GM19438 (cell line): ENCODE results near the gene TLR9.
"Not testable (repeated sequence)": the region's sequence is repeated elsewhere in the genome, so short reads cannot be mapped to it uniquely, and the experiment has no call there.

Source experiments
- ATAC-seq: cut with Tn5 transposase; IDR thresholded peaks from one replicate; pipeline ENCODE4 v1.9.1; 2021; ENCODE audit warnings: low read depth; ENCODE audit not compliant: unreplicated experiment

The TLR9 gene

DNA sequence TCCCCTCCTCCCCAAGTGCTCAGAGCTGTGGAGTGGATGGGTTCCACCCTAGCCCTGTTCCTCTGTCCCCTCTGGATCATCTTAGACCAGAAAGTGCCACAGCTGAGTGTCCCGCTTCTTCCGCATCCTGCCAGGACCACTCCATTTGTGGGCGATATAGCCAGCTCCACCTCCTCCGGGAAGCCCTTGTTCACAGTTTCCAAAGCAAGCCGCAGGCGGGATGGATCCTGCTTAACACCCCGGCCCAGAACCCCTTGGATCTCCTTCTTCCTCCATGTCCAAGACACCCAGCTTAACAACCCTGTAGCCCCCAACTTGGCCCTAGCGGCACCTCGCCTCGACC is 28.0 kb downstream of the TLR9 start:
- no peak for ATAC-seq

DNA sequence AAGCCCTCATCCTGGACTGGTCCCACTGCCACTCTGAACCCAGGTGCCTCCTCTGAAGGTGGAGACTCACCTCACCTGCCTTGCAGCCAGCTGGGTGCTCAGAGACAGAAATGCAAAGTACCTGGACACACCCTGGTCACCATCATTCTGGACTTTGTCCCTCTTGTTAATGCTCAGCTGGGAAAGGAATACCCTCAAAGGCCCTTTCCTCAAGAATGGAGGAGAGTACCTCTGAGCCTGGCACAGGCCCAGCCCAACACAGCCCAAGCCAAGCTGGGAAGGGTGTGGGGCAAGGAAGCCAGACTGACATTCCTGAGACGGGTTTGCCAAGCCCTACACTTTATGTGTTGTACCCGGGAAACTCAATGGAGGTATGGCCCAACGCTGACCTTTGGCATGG is 28.5 kb downstream of the TLR9 start:
- no peak for ATAC-seq

DNA sequence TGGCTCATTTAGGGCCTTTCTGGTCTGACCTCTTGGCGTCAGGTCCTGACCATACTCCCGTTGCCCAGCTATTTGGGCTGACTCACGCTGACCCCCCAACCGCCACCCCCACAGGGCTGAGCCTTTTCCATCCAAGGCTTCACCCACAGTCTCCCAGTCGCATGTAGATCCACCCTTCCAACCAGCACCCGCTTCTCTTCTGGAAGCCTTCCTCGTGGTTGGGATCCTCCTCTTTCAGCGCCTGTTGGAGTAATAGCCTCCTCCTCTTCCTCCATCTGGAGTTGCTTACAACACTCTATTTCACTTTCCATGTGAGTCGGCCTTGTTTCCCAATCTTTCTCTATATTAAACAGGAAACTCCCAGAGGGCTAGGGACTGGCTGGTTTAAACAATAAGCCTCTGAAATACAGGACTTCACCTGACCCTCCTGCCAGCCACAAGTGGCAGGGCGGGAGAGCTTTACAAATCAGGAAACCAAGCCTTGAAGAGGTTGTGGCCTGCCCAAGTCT is 29.6 kb downstream of the TLR9 start:
- no peak for ATAC-seq

DNA sequence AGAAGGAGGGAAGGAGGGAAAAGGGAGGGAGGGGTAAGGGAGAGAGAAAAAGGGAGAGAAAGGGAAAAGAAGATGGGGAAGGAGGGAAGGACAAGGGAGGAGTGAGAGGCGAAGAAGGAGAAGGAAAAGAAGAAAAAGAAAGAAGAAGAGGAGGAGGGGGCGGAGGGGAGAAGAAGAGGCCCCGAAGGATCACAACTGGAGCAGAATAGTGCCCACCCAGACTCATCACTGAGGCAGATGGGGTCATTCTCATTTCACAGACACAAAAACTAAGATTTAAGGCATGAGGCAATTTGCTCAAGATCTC is 30.2 kb downstream of the TLR9 start:
- ATAC-seq, result no peak

DNA sequence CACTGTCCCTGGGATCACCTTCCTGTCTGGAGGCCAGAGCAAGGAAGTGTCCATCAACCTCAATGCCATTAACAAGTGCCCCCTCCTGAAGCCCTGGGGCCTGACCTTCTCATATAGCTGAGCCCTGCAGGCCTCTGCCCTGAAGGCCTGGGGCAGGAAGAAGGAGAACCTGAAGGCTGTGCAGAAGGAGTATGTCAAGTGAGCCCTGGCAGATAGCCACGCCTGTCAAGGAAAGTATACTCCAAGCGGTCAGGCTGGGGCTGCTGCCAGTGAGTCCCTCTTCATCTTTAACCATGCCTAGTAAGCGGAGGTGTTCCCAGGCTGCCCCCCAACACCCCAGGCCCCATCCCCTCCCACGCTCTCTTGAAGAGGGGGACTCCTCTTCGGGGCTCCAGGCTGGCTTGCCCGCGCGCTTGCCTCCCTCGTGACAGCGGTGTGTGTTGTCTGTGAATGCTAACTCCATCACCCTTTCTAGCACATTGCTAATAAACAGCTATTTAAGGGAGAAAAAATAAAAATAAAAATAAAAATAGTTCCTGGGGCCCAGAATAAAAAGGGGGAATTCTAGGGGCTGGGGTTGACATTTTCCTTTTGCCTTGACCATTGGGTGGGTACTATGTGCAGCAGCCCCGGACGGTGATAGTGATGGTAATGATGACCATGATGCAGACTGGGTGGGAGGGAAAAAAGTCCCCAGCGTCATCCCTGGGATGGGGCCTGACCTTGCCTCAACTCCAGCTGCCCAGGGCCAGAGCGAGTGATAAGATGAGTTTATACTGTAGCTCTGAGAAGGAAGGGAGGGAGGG is 30.8 kb downstream of the TLR9 start:
- ATAC-seq, result no peak

DNA sequence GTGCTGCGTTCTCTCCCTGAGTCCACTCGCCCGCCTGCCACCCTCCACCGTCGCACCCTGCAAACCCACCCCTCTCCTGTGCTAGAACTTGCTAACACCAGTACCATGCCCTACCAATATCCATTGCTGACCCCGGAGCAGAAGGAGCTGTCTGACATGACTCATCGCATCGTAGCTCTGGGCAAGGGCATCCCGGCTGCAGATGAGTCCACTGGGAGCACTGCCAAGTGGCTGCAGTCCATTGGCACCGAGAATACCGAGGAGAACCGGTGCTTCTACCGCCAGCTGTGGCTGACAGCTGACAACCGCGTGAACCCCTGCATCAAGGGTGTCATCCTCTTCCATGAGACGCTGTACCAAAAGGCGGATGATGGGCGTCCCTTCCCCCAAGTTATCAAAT is 32.4 kb downstream of the TLR9 start:
- no peak for ATAC-seq

DNA sequence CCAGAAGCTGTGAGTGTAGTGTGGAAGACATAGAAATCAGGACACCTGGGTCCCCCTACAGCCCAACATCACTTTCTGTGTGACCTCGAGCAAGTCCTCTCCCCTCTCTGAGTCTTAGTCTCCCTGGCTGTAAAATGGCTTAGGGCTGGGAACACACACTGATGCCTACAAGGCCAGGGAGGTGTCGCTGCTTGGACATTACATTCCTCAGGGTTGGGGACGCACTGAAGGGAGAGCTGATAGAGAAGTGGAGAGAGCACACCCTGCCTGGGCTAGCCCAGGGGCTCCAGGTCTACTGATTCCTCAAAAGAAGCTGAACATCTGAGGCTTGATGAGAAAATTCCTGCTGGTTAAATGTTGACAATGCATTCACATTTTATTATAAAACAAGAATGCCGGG is 33.8 kb downstream of the TLR9 start:
- ATAC-seq, result no peak

DNA sequence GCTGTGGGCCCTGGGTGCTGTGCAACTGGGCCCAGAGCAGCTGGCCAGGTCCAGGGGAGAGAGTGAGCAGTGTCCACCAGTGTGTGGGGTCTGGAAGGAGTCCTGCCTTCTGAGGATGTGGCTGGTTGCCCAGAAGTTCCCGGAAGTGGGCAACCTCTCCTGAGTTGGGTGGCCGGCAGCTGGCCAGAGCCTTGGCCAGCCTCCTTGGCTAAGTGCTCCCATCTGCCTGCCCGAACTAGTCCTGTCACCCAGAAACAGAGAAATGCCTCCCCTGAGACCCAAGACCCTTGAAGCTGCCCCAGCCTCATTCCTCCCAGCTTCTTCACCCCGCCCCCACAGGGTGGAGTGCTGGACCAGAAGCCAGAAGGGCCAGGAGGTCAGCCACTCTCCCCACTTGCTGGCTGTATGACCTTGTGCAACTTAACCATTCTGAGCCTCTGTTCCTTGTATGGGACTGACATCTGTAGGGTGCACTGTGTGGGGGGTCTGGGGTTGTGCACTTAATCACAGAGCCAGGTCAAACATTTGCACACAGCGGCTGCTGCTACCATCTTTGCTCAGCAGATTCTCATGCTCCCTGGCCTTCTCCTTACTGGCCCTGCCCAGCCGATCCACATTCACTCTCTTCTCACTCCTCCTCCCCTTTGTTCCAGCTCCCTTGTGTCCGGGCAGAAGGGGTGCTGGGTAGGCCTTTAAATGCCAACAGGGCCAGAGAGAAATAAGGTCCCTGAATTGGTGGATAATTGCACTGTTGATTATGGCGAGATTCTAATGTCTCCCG is 35.0 kb downstream of the TLR9 start:
- ATAC-seq, result no peak

DNA sequence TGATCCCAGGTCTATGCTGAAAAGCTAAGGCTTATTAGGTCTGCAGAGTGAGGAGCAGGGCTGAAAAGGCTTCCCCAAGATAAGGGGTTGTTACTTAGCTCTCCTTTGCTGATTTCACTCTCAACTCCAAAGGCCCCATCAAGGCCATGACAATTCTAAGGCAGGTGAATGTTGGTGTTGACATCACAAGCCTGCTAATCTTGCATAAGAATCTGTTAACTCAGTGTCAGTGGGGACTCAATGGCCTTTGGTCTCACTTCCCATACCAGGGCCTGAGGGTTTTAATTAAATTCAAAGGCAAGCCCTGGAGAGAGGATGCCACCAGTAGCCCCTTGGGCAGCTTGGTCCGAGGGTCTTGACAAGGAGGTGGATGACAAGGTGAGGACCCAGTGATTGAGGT is 36.9 kb downstream of the TLR9 start:
- ATAC-seq, result no peak

DNA sequence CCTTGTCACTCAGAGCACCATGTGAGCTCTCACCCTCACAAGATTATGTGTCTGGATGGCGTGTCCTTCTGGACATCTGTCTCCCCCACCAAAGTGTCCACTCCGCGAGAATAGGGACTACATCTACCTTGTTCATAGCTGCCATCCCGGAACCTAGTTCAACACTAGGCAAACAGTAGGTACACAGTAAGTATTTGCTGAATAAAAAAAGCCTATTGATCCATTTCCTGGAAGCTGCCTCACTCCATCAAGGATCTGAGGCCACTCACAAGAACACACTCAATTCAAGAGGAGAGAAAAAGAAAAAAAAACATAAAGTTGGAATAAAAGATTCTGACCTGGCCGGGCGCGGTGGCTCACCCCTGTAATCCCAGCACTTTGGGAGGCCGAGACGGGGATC is 38.7 kb downstream of the TLR9 start:
- ATAC-seq, result no peak

DNA sequence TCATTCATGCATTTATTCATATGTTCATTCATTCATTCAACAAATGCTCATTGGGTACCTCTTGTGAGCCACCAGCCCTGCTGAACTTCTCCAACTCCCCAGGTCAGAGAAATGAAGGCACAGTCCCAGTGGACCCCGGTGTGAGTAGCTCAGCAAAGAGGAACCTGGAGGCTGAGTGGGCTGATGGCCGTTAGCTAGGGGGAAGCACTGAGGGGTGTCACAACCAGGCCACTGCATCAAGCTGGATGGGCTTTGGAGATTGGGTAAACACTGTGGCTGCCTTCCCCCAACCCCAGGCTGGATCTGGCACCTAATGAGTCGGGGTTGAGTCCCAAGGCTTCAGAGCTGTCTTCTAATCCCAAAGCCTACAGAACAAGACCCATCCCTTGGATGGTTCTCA is 39.6 kb downstream of the TLR9 start:
- ATAC-seq, result no peak

DNA sequence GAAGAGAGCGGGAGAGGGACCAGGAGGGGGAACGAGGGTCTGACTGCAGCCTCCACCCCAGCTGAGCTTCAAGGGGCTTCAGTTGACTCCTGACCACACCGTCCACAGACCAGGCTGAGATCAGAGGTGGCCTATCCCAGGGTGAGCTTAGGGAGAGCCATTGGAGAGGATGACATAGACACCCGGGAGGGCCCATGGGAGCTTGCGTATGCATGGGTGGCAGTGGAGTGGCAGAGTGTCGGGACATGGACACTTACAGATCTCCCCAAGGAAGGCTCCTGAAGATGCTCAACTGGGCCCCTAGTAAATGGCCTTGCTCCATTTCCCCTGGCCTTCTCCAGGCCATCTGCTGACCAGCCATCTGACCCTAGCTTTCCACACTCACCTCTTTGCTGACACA is 40.1 kb downstream of the TLR9 start:
- ATAC-seq, result no peak

DNA sequence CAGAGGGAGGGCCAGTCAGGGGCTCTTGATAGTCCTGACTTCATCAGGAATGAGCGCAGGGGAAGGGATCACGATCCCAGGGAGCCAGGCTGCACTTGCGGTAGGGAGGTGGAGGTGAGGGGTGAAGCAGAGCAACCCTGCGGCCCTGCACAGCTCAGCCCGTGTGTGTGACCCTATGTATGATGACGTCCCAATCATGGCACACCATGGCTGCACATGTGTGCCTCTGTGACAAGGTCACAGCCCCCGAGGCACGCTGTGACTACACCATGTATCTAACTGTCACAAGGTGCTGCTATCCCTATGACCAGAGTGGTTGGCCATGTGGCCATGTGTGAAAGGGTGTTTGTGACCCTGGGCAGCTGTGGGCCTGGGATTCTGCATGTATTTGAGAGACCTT is 40.8 kb downstream of the TLR9 start:
- no peak for ATAC-seq

DNA sequence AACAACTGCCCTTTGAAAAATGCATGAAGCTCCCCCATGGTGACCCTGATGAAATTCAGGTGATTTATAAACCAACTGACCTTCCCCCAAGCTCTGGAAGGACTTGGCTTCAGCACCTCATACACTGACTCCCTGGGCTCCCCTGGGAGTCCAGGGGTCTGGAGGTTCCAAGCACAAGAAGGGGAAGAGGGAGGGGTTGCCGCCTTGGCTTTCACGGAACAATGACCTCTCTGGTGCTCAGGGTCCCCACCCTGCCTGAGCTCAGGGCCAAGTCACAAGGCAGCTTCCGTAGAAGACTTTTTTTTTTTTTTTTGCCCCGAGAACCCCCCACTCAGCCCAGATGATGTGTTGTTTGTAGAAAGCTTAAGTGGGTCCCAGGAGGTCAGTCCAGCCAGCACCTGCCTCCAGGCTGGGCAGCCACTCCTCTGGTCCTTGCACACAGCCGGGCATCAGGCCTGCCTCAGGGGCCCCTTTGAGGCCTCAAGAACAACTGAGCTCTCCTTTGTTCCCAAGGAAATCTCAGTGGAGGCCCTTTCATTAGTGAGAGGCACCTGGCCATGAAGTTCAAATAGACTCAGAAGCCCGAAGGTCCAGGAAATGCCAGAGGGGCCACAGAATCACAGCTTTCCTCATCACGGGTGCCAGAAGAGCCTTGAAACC is 41.5 kb downstream of the TLR9 start:
- no peak for ATAC-seq

DNA sequence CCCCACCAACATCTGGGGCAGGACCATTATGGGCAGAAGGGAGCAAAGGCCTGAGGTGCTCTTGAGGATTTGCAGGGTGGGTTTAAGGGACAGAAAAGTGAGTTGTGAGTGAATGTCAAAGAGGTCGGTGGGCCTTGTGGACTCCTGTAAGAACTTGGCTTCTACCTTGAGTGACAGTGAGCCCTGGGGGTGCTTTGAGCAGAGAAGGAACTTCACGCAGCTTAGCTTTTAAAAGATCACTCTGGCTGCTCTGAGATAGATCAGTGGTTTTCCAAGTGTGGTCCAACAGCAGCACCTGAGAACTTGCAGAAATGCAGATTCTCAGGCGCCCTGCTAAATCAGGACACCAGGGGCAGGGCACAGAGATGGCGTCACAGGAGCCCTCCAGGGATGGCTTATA is 42.8 kb downstream of the TLR9 start:
- no peak for ATAC-seq

DNA sequence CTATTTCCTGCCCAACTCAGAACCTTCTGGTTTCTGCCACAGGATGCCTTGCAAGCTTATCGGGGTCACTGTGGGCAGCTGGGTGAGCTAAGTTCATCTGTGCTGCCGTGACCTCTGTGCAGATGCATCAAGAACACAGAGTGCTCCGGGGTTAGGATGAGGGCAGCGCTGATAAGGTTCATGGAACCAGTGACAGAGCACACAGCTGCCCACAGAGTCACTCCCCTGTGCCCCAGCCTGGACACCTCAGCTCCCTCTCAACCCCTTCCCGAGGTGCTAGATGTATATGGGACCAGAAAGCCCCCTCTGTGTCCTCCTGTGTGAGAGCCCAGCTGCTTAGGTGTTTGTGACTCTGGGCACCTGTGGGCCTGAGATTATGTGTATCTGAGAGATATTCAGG is 43.2 kb downstream of the TLR9 start:
- no peak for ATAC-seq

DNA sequence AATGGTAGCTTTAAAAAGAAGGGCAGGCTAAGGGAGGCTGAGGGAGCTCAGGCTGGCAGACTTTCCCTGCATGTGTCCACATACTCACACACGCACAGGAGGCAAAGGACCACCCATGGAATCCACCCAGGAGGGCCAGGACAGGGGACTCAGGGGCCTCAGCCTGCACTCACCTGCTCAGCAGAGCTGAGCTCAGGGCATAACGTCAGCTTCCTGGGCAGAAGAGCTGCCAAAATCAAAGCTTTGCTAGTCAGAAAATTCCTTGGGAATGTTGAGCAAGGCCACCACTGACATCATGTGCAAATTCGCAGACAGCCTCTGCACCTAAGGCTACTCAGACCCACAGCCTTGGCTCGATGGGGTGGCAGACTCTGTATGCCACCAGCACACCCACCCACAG is 43.9 kb downstream of the TLR9 start:
- ATAC-seq, result no peak

DNA sequence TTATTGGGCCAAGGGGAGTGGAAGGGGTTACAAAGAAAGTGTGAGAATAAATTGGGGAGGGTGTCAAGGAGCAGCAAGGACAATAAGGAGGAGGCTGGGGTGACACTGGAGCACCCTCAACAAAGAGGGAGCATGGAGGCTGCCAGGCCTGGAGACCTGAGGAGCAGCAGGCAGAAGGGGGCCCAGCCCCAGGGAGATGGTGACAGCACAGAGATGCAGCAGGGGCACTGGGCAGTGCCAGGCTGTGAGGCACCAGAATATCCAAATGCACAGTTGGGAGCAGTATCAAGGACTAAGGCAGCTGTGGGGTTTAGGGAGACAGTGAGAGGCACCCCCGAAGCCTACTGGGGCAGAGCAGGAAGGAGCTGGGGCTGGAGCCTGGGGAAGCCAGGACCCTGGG is 46.9 kb downstream of the TLR9 start:
- no peak for ATAC-seq

DNA sequence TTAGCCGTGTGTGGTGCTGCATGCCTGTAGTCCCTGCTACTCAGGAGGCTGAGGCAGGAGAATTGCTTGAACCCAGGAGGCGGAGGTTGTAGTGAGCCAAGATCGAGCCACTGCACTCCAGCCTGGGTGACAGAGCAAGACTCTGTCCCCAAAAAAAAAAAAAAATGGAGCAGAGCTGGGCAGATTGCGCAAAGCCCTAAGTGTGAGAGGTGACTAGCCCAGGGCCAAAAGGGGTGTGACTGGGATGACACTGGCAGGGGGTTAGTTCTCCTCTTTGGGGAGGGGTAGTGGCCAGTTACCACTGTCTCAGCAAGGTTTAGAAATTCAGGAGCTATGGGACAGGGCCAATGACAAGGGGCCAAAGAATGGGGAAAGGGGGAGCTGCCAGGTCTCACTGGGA is 47.3 kb downstream of the TLR9 start:
- ATAC-seq, result not testable (repeated sequence)

DNA sequence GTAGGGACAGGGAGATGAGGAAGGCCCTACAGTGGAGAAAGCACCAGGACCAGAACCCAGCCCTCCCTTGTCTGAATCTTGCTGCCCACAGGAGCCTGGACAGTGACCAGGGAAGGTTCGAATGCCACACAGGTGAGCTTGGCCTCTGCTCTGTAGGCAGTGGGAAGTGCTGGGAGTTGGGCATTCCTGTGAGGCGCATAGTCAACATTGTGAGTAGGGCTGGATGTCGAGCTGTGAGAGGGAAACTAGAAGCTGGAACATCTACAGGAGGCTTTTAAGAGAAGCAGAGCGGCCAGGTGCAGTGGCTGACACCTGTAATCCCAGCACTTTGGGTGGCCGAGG is 47.8 kb downstream of the TLR9 start:
- ATAC-seq, result no peak

DNA sequence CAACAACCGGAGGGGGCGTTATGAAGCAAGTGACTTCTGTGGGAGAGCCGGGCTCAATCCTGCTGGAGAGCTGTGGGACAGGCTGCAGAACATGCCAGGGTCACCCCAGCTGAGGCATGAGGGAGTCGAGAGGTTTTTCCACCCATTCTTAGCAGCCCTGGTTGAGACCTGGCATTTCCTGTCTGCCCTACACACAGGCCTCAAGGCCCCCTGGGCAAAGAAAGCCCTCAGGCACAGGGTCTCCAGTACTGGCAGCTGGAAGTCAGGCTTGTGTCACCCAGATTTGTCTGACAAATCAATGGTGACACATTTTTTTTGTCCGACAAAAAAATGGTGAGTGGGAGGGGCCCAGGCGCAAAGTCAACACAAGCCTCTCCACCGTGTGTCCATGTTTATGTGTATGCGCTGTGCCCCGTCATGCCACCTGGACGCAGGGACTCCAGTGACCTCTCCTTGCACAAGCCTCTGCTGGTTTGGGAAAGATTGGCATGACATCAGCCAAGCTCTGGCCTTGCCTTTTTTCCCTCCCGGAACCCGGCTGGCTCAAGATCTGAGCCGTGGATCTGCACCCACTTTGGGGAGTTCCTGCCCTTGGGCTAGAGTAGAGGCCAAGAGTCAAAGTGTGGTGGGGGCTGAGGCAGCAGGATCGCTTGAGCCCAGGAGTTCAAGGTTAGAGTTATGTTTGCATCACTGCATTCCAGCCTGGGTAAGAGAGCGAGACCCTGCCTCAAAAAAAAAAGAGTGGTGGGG is 48.3 kb downstream of the TLR9 start:
- ATAC-seq, result no peak
